ENCODE measurements around the gene CNTLN. TPM values are rescaled to one million over a fixed set of nuclear protein-coding genes. Genes with fewer than 3 reads are reported as not detected.
"Not testable (repeated sequence)": the region's sequence is repeated elsewhere in the genome, so short reads cannot be mapped to it uniquely, and the experiment has no call there.

CNTLN gene
- total RNA-seq, 1 donor from 2014 or later: 3.1 TPM

DNA sequence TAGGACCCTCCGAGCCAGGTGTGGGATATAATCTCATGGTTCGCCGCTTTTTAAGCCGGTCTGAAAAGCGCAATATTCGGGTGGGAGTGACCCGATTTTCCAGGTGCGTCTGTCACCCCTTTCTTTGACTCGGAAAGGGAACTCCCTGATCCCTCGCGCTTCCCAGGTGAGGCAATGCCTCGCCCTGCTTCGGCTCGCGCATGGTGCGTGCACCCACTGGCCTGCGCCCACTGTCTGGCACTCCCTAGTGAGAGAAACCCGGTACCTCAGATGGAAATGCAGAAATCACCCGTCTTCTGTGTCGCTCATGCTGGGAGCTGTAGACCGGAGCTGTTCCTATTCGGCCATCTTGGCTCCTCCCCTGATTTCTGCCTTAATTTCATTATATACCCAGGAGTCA lies 155.8 kb downstream of the CNTLN start:
- intact Hi-C loops (cut with DNase I); DNase-seq (ENCODE audit: low spot score): not testable (repeated sequence)

DNA sequence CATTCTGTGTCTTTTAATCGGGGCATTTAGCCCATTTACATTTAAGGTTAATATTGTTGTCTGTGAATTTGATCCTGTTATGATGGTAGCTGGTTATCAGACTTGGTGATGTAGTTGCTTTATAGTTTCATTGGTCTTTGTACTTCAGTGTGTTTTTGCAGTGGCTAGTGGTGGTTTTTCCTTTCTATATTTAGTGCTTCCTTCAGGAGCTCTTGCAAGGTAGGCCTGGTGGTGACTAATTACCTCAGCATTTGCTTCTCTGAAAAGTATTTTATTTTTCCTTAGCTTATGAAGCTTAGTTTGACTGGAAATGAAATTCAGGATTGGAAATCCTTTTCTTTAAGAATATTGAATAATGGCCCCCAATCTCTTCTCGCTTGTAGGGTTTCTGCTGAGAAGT lies 156.9 kb downstream of the CNTLN start:
- intact Hi-C loops (cut with DNase I): no loop called here
- DNase-seq (ENCODE audit: low spot score): no peak

DNA sequence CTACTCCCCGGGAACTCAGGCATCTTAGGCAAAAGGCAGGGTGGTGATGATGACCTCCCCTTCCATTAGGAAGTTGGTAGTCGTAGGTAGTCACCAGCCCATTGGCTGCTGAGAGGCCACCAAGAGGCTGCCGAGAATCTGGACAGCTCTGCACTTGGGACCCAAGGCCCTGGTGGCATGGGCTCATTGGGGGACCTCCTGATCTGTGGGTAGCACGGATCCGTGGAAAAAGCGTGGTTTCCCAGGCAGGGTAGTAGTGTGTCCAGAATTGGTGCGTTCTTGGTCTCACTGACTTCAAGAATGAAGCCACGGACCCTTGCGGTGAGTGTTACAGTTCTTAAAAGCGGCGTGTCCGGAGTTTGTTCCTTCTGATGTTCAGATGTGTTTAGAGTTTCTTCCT lies 158.8 kb downstream of the CNTLN start:
- DNase-seq (ENCODE audit: low spot score): no peak

DNA sequence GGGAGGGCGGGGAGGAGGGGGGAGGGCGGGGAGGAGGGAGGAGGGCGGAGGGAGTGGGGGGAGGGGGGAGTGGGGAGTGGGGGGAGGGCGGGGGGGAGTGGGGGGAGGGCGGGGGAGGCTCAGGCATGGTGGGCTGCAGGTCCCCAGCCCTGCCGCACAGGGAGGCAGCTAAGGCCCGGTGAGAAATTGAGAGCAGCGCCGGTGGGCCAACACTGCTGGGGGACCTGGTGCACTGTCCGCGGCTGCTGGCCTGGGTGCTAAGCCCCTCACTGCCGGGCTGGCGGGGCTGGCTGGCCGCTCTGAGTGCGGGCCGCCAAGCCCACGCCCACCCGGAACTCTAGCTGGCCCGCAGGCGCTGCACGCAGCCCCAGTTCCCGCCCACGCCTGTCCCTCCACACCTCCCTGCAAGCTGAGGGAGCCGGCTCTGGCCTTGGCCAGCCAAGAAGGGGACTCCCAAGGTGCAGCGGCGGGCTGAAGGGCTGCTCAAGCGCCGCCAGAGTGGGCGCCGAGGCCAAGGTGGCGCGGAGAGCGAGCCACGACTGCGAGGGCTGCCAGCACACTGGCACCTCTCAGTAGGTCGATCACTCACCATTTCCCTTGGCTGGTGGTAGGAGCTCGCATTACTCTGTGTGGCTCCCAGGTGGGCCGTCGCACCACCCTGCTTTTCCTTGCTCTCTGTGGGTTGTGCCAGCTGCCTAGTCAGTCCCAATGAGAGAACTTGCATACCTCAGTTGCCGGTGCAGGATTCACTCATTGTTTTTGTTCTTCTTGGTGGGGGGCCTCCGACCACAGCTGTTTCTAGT lies 160.2 kb downstream of the CNTLN start:
- DNase-seq (ENCODE audit: low spot score): no peak
- intact Hi-C loops (cut with DNase I): no loop called here

More for the DNA sequence above, 158.8 kb downstream of the CNTLN start:
- intact Hi-C loops (cut with DNase I): no loop called here

DNA sequence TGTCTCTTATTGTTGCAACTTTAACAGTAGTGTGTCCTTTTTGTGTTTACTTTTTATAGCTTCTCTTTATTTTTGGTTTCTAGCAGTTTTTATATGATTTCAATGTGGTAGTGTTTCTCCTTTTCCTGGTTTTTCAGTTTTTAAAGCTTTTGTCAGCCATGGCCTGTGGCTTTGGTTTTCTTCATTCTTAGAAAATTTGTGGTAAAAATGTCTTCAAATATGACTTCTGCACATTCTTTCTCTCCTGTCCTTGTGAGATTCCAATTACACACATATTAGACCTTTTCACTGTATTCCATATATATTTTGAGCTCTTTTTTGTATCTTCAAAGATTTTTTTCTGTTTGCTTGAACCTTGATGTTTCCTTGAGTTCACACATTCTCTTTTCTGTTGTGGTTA lies 180.5 kb downstream of the CNTLN start:
- DNase-seq (ENCODE audit: low spot score): no peak
- intact Hi-C loops (cut with DNase I): no loop called here

DNA sequence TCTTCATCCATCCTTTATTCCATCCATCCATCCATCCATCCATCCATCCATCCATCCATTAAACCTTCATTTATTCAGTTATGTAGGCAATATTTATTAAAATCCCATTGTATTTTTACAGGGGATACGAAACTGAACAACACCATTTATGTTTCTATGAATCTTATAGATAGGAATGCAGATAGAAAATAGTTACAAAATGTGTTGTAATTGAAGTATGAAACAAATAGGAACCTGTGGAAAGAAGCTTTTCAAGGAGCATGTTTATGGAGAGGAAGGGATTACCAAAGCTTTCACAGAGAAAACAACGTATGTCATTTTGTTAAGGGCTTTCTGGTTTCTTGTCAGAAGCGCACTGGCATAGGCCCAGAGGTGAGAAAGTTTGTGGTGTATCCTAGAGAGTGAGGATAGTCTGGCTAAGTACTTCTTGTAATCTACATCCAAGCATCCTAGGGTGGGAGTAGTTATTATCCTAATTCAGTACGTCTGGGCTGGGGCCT lies 184.0 kb downstream of the CNTLN start:
- intact Hi-C loops (cut with DNase I): no loop called here
- DNase-seq (ENCODE audit: low spot score): no peak

DNA sequence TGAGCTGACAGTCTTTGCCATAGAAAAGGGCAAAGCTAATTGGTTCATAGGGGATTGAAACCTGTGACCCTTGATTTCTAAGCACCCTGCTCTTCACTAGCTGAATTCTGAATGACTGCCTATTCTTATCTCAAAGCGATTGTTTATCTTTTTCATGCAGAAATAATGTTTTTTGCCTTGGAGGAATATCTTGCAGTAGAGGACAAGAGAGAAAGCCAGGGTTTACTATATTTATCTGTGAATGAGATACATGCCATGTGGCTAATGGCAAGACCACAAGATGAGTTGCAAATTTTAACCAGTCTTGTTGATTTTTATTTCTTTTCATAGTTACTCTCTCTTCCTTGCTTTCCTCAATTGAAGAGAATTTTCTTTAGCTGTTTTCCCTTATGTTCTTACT lies 185.0 kb downstream of the CNTLN start:
- intact Hi-C loops (cut with DNase I): no loop called here
- no peak for DNase-seq (ENCODE audit: low spot score)

DNA sequence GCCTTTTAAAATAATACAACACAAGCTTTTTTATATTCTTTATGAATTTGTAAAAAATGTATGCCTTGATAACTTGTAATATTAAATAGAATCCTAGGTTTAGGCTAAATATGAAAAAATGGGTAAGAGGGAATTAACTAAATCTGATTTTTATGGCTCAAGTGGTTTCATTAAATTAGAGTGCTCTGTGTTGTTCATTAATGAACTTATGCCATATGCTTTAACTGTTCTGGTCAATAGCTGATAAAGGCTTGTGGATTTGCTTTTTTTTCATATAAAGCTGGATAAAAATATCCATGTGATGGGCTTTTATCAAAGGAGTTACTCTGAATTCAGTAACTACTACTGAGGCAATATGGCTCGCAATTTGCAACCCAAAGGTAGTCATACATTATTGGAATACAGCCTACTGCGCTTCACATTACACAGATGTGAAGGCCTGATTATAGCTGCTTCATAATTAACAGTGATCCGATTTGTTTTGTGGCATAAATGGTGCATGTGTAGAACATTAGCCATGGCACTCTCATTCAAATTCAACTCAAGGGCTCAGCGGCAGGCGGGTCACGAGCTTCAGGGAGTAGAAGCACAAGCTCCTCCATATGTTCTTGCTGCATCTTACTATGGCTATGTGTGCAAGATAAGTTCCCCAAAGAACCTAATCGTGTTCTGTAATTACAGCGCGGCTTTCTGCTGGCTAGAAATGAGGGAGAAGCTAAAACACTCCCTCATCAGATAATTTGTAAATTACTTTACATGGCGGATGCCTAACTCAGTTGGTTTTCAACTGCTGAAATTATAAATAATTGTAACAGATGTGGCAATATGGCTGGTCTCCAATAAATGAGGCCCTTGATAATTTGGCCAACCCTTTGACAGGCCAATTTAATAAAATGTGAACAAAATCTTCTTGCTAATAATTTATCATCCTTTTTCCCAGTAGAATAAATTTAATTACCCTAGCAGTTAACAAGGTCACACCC lies 188.3 kb downstream of the CNTLN start:
- no peak for DNase-seq (ENCODE audit: low spot score)
- intact Hi-C loops (cut with DNase I): no loop called here

- no peak for DNase-seq (ENCODE audit: low spot score)
- intact Hi-C loops (cut with DNase I): no loop called here
Measured at GRCh38 chr9:17328331-17328730, 193.5 kb downstream of the CNTLN start.

GRCh38 chr9:17330097-17330496 lies 195.3 kb downstream of the CNTLN start:
- DNase-seq (ENCODE audit: low spot score): no peak
- intact Hi-C loops (cut with DNase I): no loop called here

GRCh38 chr9:17332115-17332514 lies 197.3 kb downstream of the CNTLN start:
- intact Hi-C loops (cut with DNase I): no loop called here
- no peak for DNase-seq (ENCODE audit: low spot score)

DNA sequence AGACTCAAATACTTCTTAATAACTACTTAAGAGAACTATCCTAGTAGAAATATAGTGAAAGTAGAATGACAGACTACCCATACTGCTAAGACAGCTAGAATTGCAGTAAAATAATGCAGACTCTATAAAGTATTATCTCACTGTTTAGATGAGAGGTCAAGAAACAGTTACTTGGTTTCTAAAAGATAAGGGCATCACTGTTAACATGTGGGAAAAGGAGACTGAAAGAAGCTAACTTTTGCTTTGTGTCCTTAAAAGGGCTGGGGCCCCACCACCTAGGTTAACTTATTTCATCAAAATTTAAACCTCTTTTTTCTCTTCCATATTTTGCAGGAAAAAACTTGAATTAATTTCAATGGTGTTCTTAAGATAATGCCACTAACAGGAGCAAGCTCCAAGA lies 204.3 kb downstream of the CNTLN start:
- intact Hi-C loops (cut with DNase I): no loop called here

GRCh38 chr9:17342696-17343095 lies 207.9 kb downstream of the CNTLN start:
- DNase-seq (ENCODE audit: low spot score): no peak
- intact Hi-C loops (cut with DNase I): no loop called here

More for the DNA sequence above, 204.3 kb downstream of the CNTLN start:
- no peak for DNase-seq (ENCODE audit: low spot score)

DNA sequence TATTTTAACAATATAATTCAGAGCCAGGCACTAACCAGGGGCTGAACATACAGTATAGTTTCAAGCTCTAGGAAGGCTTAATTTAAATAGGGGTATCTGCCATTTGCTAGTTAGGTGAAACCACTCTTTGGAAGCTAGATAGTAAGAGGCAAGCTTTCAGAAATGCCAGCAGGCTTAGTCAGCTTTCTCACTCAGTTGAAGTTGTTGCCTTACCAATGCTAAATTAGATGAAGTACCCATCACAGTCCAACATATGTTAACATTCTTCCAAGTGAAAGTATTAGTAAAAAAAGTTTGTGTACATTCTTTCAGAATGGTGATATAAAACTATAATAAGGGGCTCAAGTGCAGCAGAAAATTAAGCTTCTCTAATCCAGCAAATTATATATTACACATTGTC lies 215.0 kb downstream of the CNTLN start:
- no peak for DNase-seq (ENCODE audit: low spot score)
- intact Hi-C loops (cut with DNase I): no loop called here

DNA sequence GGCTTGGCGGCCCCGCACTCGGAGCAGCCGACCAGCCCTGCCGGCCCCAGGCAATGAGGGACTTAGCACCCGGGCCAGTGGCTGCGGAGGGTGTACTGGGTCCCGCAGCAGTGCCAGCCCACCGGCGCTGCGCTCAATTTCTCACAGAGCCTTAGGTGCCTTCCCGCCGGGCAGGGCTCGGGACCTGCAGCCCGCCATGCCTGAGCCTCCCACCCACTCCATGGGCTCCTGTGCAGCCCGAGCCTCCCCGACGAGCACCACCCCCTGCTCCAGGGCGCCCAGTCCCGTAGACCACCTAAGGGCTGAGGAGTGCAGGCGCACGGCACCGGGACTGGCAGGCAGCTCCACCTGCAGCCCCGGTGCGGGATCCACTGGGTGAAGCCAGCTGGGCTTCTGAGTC lies 219.2 kb downstream of the CNTLN start:
- peak; percentile 54 for DNase-seq (ENCODE audit: low spot score)
- intact Hi-C loops (cut with DNase I): not testable (repeated sequence)

GRCh38 chr9:17361378-17361777 lies 226.5 kb downstream of the CNTLN start:
- intact Hi-C loops (cut with DNase I): no loop called here
- no peak for DNase-seq (ENCODE audit: low spot score)

DNA sequence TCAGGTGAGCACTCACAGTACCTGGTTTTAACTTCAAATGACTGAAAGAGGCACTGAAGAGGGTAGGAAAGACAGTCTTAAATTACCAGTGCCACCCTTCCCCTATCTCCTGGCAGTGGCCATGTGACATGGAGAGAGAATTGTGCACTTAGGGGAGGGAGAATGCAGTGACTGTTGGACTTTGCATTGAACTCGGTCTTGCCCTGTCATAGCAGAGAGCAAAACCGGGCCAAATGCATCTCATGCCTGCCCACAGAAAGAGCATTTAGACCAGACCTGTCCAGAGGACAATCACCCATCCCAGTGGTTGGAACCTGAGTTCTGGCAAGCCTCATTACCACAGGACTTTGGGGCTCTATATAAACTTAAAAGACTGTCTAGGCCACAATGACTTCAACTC lies 232.2 kb downstream of the CNTLN start:
- intact Hi-C loops (cut with DNase I): no loop called here
- no peak for DNase-seq (ENCODE audit: low spot score)

GRCh38 chr9:17380126-17380861 lies 245.5 kb downstream of the CNTLN start:
- intact Hi-C loops (cut with DNase I): no loop called here
- no peak for DNase-seq (ENCODE audit: low spot score)

GRCh38 chr9:17387565-17387964 lies 252.7 kb downstream of the CNTLN start:
- intact Hi-C loops (cut with DNase I): no loop called here
- DNase-seq (ENCODE audit: low spot score): no peak

DNA sequence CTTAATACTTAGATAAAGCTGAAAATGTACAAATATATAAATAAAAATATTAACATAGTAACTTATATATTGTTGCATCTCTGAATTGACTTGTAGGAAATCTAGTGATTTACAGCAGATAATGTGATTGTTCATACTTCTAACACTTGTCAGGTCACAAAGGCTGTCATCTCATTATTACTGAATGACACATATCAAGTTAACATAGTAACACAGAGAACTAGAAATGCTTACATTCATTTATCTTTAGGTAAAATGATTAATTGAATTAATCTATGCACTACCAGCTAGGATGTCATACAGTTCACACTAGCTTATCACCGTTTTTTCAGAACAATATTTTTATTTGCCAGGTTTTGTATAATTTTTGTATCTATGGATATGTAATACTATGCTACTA lies 254.2 kb downstream of the CNTLN start:
- intact Hi-C loops (cut with DNase I): no loop called here

More for the DNA sequence above, 254.2 kb downstream of the CNTLN start:
- no peak for DNase-seq (ENCODE audit: low spot score)

Data from cardiac septum (tissue), 1 donor.